ENCODE measurements around the gene STK32B.

GRCh38 chr4:5277079-5277478 is 225.8 kb downstream of the STK32B start:
- TF ChIP-seq CTCF (conservative IDR thresholded peaks at IDR 0.05; ENCODE audit: low read depth, low read length) (no peak), EZH2 (IDR thresholded peaks at IDR 0.05; ENCODE audit: low read length, unreplicated experiment) (no peak), EZH2phosphoT487 (IDR thresholded peaks at IDR 0.05; ENCODE audit: borderline replicate concordance, low read length) (no peak)
